K562 (cell line): ENCODE measurements around the gene F11R. TPM values are rescaled to one million over a fixed set of nuclear protein-coding genes. Genes with fewer than 3 reads are reported as not detected.
A peak's percentile ranks its signal among the peaks of the same experiment; 100 is the strongest.

Experiments used
- CCNT2 ChIP-seq: IDR thresholded peaks from 2 replicates; pipeline ENCODE4 v1.6.1; 2011; ENCODE audit warnings: borderline replicate concordance, low read depth, mild to moderate bottlenecking, moderate library complexity, mixed read lengths, low read length; ENCODE audit not compliant: insufficient read length; ENCODE audit errors: extremely low read depth
- CREM ChIP-seq: IDR thresholded peaks from 2 replicates; pipeline ENCODE4 v1.6.1; 2014; ENCODE audit warnings: antibody characterized with exemption, low read depth
- EP400 ChIP-seq: fragments of 450-650 bp; IDR thresholded peaks from 2 replicates; pipeline ENCODE4 v1.6.1; 2017; ENCODE audit warnings: antibody characterized with exemption, mild to moderate bottlenecking, moderate library complexity
- FOSL1 ChIP-seq: fragments of 200-800 bp; sonication (Bioruptor generic); conservative IDR thresholded peaks from 2 replicates; pipeline ENCODE4 v1.6.1; 2016; ENCODE audit warnings: missing genetic modification characterization, missing compliant biosample characterization
- GATA2 ChIP-seq: sonication (generic); formaldehyde crosslinking; IDR thresholded peaks from 2 replicates; pipeline ENCODE4 v1.4.0; 2020; ENCODE audit warnings: mild to moderate bottlenecking, missing genetic modification reagents
- PKNOX1 ChIP-seq: fragments of 450-650 bp; IDR thresholded peaks from 2 replicates; pipeline ENCODE4 v1.6.1; 2016
- ZBTB40 ChIP-seq, 2 experiments: fragments of 450-650 bp in 1 of 2; sonication (generic) in 1 of 2; formaldehyde crosslinking in 1 of 2; IDR thresholded peaks; 2 replicates each; pipeline versions ENCODE4 v1.7.1 to v1.9.0; 2016 to 2022; ENCODE audit warnings: inconsistent platforms in 1 of 2, mild to moderate bottlenecking in 1 of 2, missing genetic modification reagents in 1 of 2
- polyA plus RNA-seq, 8 experiments: library from polyadenylated mRNA; depleted of rRNA in 4 of 8; stranded (reverse) in 5 of 8; unstranded in 3 of 8; fragments of >200 nt; fragmentation: Nextera tagmentation in 2 of 8; fragmentation: Illumina TruSeq in 1 of 8; extraction: Ambion mirVana in 2 of 8; extraction: Trizol in 1 of 8; gene quantifications; 2 replicates each; pipeline versions ENCODE4 v1.2.1 to v1.2.3, GENCODE V29; 2011 to 2014; ENCODE audit warnings: inconsistent platforms in 1 of 8, missing spikeins in 1 of 8
- total RNA-seq, 7 experiments: library from RNA; depleted of rRNA in 6 of 7; stranded (reverse); fragments of >200 nt in 6 of 7; fragmentation: Illumina TruSeq in 2 of 7; extraction: Trizol in 2 of 7; gene quantifications; 2 replicates each; pipeline versions ENCODE4 v1.2.1 to v1.2.3, GENCODE V29; 2011 to 2021; ENCODE audit warnings: low replicate concordance in 1 of 7

Gene F11R
- total and polyA plus RNA-seq, 9 of the 15 experiments (the other 6 are each of a cell fraction or from before 2014, with no cell fraction given), result 27.4 to 187 (median 52.5) TPM

GRCh38 chr1:161019751-161020495 lies 1.0 kb downstream of the F11R start (continued):
- 0 out of 2 replicates have a peak, but pooled peaks have one; percentile 23 for TF ChIP-seq ZBTB40 (IDR thresholded peaks at IDR 0.05)
- TF ChIP-seq ZBTB40 (CRISPR knock-in tag; IDR thresholded peaks at IDR 0.05), result no peak
- peak; percentile 4 for TF ChIP-seq EP400
- TF ChIP-seq GATA2, result 0 out of 2 replicates have a peak, but pooled peaks have one; percentile 41
- 0 out of 2 replicates have a peak, but pooled peaks have one; percentile 14 for TF ChIP-seq CREM
- peak; percentile 51 for TF ChIP-seq CCNT2
- peak; percentile 70 for TF ChIP-seq PKNOX1
- peak; percentile 18; the same call in 1 of the 2 replicates for TF ChIP-seq FOSL1 (tag)
- TF ChIP-seq, all 486 proteins: peak for 46
